HEK293 (cell line): ENCODE measurements around the gene ZNF184.

Experiments used
- CTCF ChIA-PET: fragments of 350-600 bp; formaldehyde crosslinking; extraction: SDS; loops from one replicate; lab custom pipeline; 2021; ENCODE audit warnings: antibody characterized with exemption; lab: Yijun Ruan, JAX
- POLR2A ChIA-PET: fragments of 300-600 bp; formaldehyde crosslinking; extraction: SDS; loops from one replicate; lab custom pipeline; 2020; ENCODE audit warnings: antibody characterized with exemption, inconsistent platforms; lab: Yijun Ruan, JAX
- H3K27ac ChIP-seq: fragments of 200-500 bp; sonication (Bioruptor generic); 2 replicates; pipeline ENCODE4 v1.5.1; 2014; ENCODE audit warnings: low read depth, low read length, control low read depth, inconsistent platforms; ENCODE audit errors: extremely low read depth
- H3K36me3 ChIP-seq, 2 experiments: fragments of 200-500 bp in 1 of 2; sonication (Bioruptor generic) in 1 of 2; 1 replicate in 1 of 2; 2 replicates in 1 of 2; pipeline ENCODE4 v1.5.1; 2014 to 2017; ENCODE audit warnings: inconsistent platforms in 2 of 2, low read length in 2 of 2; ENCODE audit not compliant: control insufficient read depth in 2 of 2, insufficient read depth in 1 of 2
- H3K4me1 ChIP-seq: fragments of 200-500 bp; sonication (Bioruptor generic); 2 replicates; pipeline ENCODE4 v1.5.1; 2014; ENCODE audit warnings: mild to moderate bottlenecking, low read length, inconsistent platforms; ENCODE audit not compliant: control insufficient read depth, insufficient read depth
- H3K4me3 ChIP-seq: 2 replicates; pipeline ENCODE4 v1.5.1; 2011; ENCODE audit warnings: low read depth, mild to moderate bottlenecking, control low read depth, low read length, moderate library complexity
- H3K9me3 ChIP-seq: fragments of 200-500 bp; sonication (Bioruptor generic); 2 replicates; pipeline ENCODE4 v1.5.1; 2014; ENCODE audit warnings: low read depth, low read length, inconsistent platforms; ENCODE audit not compliant: control insufficient read depth, insufficient read depth
- EGR2 ChIP-seq: fragments of 450-650 bp; formaldehyde crosslinking; IDR thresholded peaks from 2 replicates; pipeline ENCODE4 v1.5.1; 2016; ENCODE audit warnings: low read depth, missing biosample characterization, missing genetic modification characterization
- ELK4 ChIP-seq: IDR thresholded peaks from 2 replicates; pipeline ENCODE4 v1.6.1; 2011; ENCODE audit warnings: mild to moderate bottlenecking, low read depth, low read length, borderline replicate concordance
- HOXC10 ChIP-seq: sonication (generic); formaldehyde crosslinking; IDR thresholded peaks from 2 replicates; pipeline ENCODE4 v1.8.1; 2023; ENCODE audit warnings: mild to moderate bottlenecking, missing genetic modification reagents
- PATZ1 ChIP-seq: fragments of 450-650 bp; formaldehyde crosslinking; IDR thresholded peaks from 2 replicates; pipeline ENCODE4 v1.5.1; 2016; ENCODE audit warnings: missing biosample characterization, missing genetic modification characterization
- PBX3 ChIP-seq: sonication (generic); formaldehyde crosslinking; IDR thresholded peaks from 2 replicates; pipeline ENCODE4 v1.8.1; 2022; ENCODE audit warnings: mild to moderate bottlenecking, moderate library complexity, missing genetic modification reagents
- WT1 ChIP-seq: fragments of 450-650 bp; formaldehyde crosslinking; IDR thresholded peaks from 2 replicates; pipeline ENCODE4 v1.5.1; 2016; ENCODE audit warnings: missing biosample characterization, missing genetic modification characterization
- ZNF114 ChIP-seq: fragments of 450-650 bp; formaldehyde crosslinking; IDR thresholded peaks from 2 replicates; pipeline ENCODE4 v1.5.0; 2017; ENCODE audit warnings: missing biosample characterization, missing genetic modification characterization
- ZNF138 ChIP-seq: fragments of 450-650 bp; formaldehyde crosslinking; IDR thresholded peaks from 2 replicates; pipeline ENCODE4 v1.5.1; 2016; ENCODE audit warnings: missing biosample characterization, missing genetic modification characterization, borderline replicate concordance
- ZNF157 ChIP-seq: fragments of 450-650 bp; formaldehyde crosslinking; IDR thresholded peaks from 2 replicates; pipeline ENCODE4 v1.5.1; 2016; ENCODE audit warnings: missing biosample characterization, missing genetic modification characterization
- ZNF23 ChIP-seq: fragments of 450-650 bp; formaldehyde crosslinking; IDR thresholded peaks from 2 replicates; pipeline ENCODE4 v1.5.1; 2016; ENCODE audit warnings: missing biosample characterization, missing genetic modification characterization, borderline replicate concordance
- ZNF239 ChIP-seq: fragments of 450-650 bp; formaldehyde crosslinking; IDR thresholded peaks from 2 replicates; pipeline ENCODE4 v1.5.1; 2016; ENCODE audit warnings: missing biosample characterization, missing genetic modification characterization
- ZNF292 ChIP-seq: fragments of 450-650 bp; formaldehyde crosslinking; IDR thresholded peaks from 2 replicates; pipeline ENCODE4 v1.5.1; 2016; ENCODE audit warnings: low read depth, missing biosample characterization, missing genetic modification characterization, borderline replicate concordance
- ZNF362 ChIP-seq: fragments of 450-650 bp; formaldehyde crosslinking; IDR thresholded peaks from 2 replicates; pipeline ENCODE4 v1.5.1; 2016; ENCODE audit warnings: missing biosample characterization, missing genetic modification characterization
- ZNF366 ChIP-seq: fragments of 450-650 bp; formaldehyde crosslinking; conservative IDR thresholded peaks from 2 replicates; pipeline ENCODE4 v1.5.1; 2016; ENCODE audit warnings: missing biosample characterization, missing genetic modification characterization
- ZNF37A ChIP-seq: fragments of 450-650 bp; IDR thresholded peaks from 2 replicates; pipeline ENCODE4 v1.5.1; 2018; ENCODE audit warnings: missing biosample characterization, missing genetic modification characterization
- ZNF398 ChIP-seq: fragments of 450-650 bp; formaldehyde crosslinking; IDR thresholded peaks from 2 replicates; pipeline ENCODE4 v1.5.1; 2017; ENCODE audit warnings: missing biosample characterization, missing genetic modification characterization
- ZNF501 ChIP-seq: fragments of 450-650 bp; formaldehyde crosslinking; IDR thresholded peaks from 2 replicates; pipeline ENCODE4 v1.5.1; 2016; ENCODE audit warnings: missing biosample characterization, missing genetic modification characterization
- ZNF510 ChIP-seq: fragments of 450-650 bp; formaldehyde crosslinking; IDR thresholded peaks from 2 replicates; pipeline ENCODE4 v1.5.1; 2018; ENCODE audit warnings: mild to moderate bottlenecking, missing genetic modification characterization, missing biosample characterization; ENCODE audit not compliant: insufficient replicate concordance
- ZNF624 ChIP-seq: fragments of 450-650 bp; formaldehyde crosslinking; IDR thresholded peaks from 2 replicates; pipeline ENCODE4 v1.5.1; 2017; ENCODE audit warnings: missing biosample characterization, missing genetic modification characterization
- ZNF654 ChIP-seq: fragments of 450-650 bp; formaldehyde crosslinking; IDR thresholded peaks from 2 replicates; pipeline ENCODE4 v1.5.1; 2016; ENCODE audit warnings: low read depth, missing biosample characterization, missing genetic modification characterization
- ZNF843 ChIP-seq: fragments of 450-650 bp; formaldehyde crosslinking; IDR thresholded peaks from 2 replicates; pipeline ENCODE4 v1.5.1; 2016; ENCODE audit warnings: missing biosample characterization, missing genetic modification characterization

ZNF184 gene

GRCh38 chr6:27448456-27448855 lies 24.4 kb downstream of the ZNF184 start:
- POLR2A ChIA-PET, result no interaction called here
- H3K4me3 ChIP-seq, result no peak overlapping the region
- H3K9me3 ChIP-seq, result no peaks in the 10 kb centered on the region
- H3K36me3 ChIP-seq, result peaks cover 0 to 31% of the 10 kb centered on the region in 2 experiments; a peak in 1 of 3 replicates
- H3K4me1 ChIP-seq, result no peaks in the 10 kb centered on the region
- CTCF ChIA-PET, result no interaction called here
- TF ChIP-seq ZNF501 (tag by site-specific recombination) (no peak), ZNF510 (tag by site-specific recombination) (no peak), ZNF138 (tag by site-specific recombination) (no peak), EGR2 (no peak), ZNF292 (tag by site-specific recombination) (no peak), ZNF239 (tag by site-specific recombination) (no peak), ZNF624 (no peak), WT1 (tag by site-specific recombination) (no peak), PATZ1 (tag by site-specific recombination) (no peak), ZNF843 (tag by site-specific recombination) (no peak), ZNF114 (tag by site-specific recombination) (no peak), ZNF398 (tag by site-specific recombination) (no peak), ZNF157 (tag by site-specific recombination) (no peak), ZNF362 (no peak), ELK4 (no peak), ZNF23 (tag by site-specific recombination) (no peak), ZNF37A (tag by site-specific recombination) (no peak), PBX3 (no peak)
- H3K27ac ChIP-seq, result no peak overlapping the region

GRCh38 chr6:27442932-27443331 lies 30.0 kb downstream of the ZNF184 start:
- no peaks in the 10 kb centered on the region for H3K9me3 ChIP-seq
- no peaks in the 10 kb centered on the region for H3K36me3 ChIP-seq
- CTCF ChIA-PET, result no interaction called here
- no peak overlapping the region for H3K27ac ChIP-seq
- H3K4me1 ChIP-seq, result no peaks in the 10 kb centered on the region
- no peak overlapping the region for H3K4me3 ChIP-seq
- POLR2A ChIA-PET, result no interaction called here
- TF ChIP-seq ZNF654 (tag by site-specific recombination) (no peak), ZNF366 (tag by site-specific recombination) (0 out of 2 replicates have a peak, but pooled peaks have one; percentile 25), HOXC10 (CRISPR knock-in tag) (no peak)
